Esophagus mucosa (tissue), 1 donor: ENCODE results near the gene GPR84. TPM values are rescaled to one million over a fixed set of nuclear protein-coding genes. Genes with fewer than 3 reads are reported as not detected.

Experiments
- ATAC-seq: fragments of 200-7000 bp; cut with Tn5 transposase; one replicate; pipeline ENCODE4 v1.9.1; 2020
- total RNA-seq: library from RNA; stranded (reverse); gene quantifications from one replicate; pipeline ENCODE4 v1.2.4, GENCODE V29; 2023
- donor health status: DM: yes; HTN: yes; CAD: no.

The GPR84 gene
- total RNA-seq, 1 donor from 2014 or later: 0.16 TPM

DNA sequence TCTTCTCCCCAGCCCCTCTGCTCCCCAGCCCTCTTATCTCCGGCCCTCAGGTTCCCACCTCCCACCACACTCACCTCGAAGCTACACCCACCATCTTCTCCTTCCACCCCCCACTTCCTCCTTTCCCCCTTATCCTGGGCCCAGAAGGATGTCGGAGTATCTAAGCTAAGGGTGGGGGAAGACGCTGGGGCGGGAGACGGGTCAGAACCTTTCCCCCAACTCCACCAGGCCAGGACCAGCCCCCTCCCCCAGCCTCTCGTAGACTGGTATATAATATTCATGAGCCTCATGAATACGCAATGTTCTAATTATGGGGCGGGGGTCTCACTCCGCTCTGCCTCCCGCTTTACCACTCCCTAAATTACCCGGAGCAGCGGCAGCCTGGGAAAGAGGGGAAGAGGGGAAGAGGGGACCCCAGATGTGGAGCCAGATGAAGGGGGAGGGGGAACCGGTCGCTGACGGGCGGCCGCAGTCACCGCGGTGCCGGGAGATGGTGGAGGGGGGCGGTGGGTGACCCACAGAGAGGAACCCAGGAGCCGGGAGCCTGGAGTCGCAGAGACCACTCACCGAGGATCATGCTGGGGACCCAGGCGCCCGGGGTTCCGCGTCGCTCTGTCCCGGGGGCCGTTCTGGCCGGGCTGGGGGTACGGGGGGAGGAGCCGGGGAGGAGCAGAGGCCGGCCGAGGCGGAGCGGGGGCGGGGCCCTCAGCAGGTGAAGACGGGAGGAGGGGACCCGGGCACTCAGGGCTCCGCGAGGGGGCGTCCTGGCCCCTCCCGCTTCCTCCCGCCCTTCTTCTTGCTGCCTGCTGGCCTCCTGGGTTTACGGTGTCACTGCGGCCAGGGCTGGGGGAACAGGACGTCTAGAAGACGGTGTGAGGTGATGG, 26.6 kb upstream of the GPR84 start:
- peak; percentile 50 for ATAC-seq

DNA sequence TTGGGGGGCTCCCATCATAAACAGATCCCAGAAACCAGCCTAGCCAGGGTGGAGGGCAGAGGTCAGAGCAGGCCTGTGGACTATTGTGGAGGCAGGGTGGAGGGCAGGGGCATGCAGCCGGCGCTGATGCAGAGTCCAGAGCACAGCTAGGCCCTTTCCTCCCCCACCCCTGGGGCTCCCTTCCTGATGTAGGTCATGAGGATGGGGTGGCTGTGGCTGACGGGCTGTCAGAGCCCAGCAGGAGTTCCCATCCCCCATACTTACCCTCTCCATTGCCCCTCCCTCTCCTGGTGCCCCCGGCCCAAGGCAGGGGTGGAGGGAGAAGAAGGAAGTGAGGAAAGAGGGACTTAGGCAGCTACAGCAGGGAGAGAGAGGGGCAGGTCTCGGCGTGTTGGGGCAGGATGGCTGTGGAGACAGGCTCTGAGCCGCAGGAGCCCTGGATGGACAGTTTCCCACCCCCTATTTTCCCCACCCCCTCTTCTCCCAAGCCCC, 25.9 kb upstream of the GPR84 start:
- ATAC-seq: peak; percentile 56

DNA sequence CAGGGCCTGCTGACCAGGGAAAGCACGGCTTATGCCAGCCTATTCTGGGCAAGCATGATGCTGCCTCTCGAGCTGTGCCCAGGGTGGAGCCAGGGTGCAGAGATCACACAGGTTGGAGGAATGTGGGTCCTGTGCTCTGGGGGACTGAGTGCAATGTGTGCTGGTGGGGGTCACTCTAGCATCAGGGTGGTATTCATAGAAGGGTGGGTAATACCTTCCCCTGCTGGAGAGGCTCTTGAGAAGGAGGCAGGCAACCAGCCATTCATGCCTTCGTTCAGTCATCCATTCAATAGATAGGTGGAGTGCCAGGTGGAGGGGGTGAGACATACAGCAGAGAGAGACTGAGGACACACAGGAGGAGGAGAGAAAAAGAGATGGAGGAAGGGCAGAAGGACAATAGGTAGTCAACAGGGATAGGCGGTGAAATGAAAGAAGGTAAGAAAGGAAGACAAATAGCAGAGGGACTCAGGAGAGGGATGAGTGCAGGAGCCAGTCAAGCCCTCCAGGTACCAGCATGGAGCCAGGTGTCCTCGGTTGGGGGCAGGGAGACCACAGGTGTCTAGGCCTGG, 25.4 kb upstream of the GPR84 start:
- ATAC-seq: no peak

DNA sequence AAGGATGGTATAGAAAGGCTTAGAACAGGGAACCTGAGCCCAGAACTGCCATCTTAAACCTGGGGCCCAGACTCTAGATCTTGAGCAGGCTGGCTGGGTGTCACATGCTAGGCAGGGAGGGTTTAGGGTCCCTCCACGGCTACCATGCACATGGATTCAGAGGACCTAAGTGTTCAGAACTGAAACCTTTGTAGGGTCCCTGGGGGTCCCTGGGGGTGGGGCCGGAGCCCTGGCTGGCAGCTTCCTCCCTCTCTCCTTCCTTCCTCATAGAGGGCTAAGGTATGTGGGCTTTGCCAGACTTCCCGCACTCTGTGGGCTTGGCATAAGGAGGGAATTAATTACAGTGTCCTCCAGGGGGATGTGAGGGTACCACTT, 24.8 kb upstream of the GPR84 start:
- no peak for ATAC-seq

DNA sequence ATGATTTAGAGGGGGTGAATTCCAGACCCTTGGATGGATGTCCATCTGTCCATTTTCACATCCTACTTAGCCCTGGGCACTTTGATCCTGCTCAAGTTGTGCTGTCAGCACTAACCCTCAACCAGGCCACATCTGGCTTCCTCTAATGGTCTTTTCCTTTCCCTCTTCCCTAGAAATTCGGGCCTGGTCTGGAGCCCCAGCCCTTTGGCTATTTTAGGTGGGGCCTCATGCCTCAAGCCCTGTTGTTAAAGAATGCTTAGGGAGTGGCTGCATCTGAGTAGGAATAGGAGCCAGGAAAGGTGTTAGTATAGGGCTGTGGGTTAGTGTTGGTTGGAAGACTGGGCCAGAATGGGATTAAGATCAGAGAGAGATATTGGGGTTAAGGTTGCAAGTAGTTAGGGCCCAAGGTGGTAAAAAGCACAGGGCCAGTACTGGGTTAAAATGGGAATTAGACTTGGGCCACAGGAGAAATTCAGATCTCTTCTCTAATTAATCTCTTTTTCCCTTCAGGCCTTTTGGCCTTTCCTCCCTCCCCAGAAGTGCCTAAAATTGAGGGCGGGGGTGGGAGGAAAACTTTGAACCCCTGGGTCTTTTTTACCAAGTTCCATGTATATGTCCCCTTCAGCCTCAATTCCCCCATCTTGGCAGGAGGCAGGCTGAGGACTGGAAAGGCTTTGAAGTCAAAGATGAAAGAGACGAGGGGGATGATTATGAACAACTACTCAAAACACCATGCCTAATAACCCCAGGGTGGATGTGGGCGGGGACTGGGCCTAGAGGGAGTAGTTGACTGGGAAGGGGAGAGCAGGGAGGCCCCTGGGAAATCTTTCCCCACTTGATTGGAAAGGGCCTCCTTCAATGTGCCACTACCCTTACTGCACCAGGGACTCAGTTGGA, 24.2 kb upstream of the GPR84 start:
- ATAC-seq: peak; percentile 22

GRCh38 chr12:54387114-54387467, 22.8 kb upstream of the GPR84 start:
- ATAC-seq: no peak

- ATAC-seq: no peak
Observed at GRCh38 chr12:54386403-54387113, 22.3 kb upstream of the GPR84 start.

DNA sequence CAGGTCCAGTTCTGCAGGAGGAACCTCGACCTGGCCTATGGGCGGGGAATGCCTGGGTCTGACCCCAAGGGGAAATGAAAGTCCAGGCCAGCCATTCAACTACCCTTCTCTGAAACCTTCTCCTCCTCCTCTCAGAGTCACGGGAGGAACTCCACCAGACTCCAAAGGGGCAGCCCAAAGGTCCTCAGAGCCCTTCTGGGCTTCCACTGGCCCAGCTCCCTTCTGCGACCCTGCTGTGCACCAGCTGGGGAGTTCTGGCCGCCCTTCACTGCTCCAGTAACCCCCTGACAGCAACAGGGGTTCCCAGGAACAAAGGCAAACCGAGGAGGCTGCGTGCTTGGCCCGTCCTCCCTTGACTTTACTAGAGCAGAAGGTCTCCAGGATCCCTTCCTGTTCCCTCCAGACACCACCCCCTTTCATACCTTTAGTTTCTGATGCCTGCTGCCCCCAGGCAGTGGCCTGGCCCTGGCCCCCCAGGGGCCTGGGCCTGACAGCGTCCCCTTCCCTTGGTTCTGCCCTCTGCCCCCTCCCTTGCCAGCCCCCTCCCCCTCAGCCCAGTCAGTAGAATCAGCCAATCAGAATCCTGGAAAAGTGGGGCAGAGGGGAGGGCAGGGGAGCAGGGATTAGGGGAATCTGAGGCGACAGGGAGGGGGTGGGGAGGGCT, 21.1 kb upstream of the GPR84 start:
- ATAC-seq: no peak

DNA sequence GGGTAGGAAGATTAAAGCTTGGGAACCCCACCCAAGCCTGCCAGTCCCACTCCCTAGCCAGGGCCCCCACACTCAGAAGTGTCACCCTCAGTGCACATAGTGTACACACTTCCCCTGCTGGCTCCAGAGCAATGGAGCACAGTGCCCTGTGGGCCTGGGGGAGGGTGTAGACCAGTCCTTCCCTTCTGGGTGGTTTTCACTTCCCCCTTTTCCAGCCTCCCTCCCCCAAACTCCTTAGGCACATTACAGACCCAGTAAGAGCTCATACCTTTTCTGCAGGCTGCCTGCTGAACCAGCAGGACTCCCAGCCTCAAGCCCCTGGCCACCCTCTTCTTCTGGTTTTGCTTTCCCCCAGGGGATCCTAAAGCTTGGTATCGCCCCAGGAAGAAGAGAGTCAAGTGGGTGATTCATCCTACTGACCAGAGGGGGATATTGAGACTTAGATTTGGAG, 20.3 kb upstream of the GPR84 start, which contains the start of gene ZNF385A:
Gene ZNF385A (minus strand): TSS at position 143 of the 451 bp plus-strand sequence. CDS start 219 bp downstream, outside the sequence.
- ATAC-seq: no peak

DNA sequence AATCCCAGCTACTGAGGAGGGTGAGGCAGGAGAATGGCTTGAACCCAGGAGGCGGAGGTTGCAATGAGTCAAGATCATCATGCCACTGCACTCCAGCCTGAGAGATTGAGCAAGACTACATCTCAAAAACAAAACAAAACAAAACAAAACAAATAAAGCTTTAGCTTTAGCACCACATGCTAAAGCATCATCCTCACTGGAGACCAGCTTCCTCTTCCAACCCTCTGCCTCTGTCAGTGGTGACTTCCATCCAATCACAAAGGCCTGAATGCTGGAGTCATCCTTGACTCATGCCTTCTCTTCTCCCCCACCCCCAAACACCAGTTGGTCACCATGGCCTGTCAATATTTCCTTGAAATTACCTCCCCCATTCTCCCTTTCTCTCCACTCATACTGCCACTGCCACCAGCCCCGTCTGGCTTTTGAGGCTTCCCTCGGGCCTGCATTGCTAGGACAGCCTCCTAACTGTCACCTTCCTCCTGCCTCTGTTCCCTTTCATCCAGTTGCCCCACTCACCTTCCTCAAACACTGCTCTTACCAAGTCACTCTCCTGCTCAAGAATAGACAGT, 18.8 kb upstream of the GPR84 start:
- ATAC-seq: peak; percentile 84

- ATAC-seq: no peak
Observed at GRCh38 chr12:54381136-54381535, 16.9 kb upstream of the GPR84 start.

DNA sequence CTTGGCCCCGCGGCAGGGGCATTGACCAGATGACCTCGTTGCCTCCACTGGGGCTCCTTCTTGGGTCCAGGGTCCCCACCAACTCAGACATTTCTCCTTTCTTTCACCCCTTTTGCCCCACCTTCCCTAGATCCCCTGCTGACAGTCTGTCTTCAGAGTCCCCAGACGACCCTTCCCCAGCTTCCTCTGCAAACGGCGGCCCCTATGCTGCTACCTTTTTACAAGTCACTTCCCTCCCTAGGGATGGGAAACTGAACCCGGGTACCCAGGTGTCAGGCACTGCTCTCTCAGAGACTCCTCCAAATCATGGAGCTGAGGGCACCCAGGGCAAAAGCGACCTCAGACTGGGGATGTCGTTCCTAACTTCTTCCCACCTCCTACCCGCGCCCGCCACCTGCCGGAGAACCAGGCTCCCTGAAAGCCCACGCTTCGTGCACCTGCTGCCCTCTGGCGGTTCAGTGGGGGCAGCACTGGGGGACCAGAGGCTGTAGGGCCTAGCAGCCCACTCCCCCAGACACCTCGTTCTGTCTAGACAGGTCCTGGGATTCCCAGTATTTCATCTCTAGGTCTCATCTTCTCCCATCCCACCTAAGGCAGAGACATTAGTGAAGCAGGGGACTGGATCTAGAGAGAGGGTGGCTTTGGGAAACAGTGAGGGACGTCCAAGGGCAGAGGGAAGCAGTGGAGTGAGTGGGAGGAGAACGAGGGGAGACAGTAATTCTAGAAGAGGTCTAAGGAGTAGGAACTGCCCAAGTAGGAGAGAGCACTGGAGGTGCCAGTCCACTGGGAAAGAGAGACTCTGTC, 15.3 kb upstream of the GPR84 start:
- ATAC-seq: peak; percentile 65

- peak; percentile 26 for ATAC-seq
Observed at GRCh38 chr12:54378796-54379397, 14.6 kb upstream of the GPR84 start.

DNA sequence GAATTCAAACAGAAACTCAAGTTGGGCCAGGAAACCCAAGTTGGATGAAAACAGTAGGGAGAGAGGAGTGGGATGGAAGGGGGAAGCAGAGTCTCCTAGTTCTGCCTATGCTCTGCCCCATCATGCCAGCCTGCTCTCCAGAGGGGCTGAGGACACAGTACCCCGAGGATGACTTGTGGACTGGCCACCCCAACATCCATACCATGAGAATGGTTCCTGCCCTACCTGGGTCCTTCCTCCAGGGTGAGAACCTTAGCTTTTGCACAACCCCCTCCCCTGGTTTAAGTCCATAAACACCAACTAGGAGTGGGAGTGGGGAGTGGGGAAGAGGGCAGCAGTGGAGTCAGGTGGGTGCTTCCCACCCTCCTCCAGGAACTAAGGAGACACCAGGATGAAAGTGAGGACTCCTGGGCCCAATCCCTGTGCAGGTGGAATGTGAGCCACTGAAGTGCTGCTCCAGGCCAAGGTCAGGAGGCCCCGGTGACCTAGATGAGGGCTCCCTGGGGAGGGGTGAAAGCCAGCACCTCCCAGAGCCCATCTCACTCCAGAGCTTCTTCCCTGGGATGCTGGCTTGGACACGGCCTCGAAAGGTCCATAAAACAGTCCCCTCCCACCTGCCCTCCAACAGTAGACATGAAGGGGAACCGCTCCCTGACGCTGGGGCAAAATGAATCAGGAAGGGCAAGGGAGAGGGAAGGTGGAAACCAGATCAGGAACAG, 13.7 kb upstream of the GPR84 start:
- no peak for ATAC-seq

- no peak for ATAC-seq
Observed at GRCh38 chr12:54377007-54377406, 12.7 kb upstream of the GPR84 start.

GRCh38 chr12:54376596-54376995, 12.3 kb upstream of the GPR84 start:
- no peak for ATAC-seq

- no peak for ATAC-seq
Observed at GRCh38 chr12:54375259-54375579, 10.9 kb upstream of the GPR84 start.

GRCh38 chr12:54374562-54375258, 10.4 kb upstream of the GPR84 start:
- no peak for ATAC-seq
